ENCODE results near the gene PI4KA. TPM values are rescaled to one million over a fixed set of nuclear protein-coding genes. Genes with fewer than 3 reads are reported as not detected.
"Not testable (repeated sequence)": the region's sequence is repeated elsewhere in the genome, so short reads cannot be mapped to it uniquely, and the experiment has no call there.

The PI4KA gene
- total and polyA plus RNA-seq, 5 experiments from 2014 or later = 34.4 to 158 (median 69.6) TPM

DNA sequence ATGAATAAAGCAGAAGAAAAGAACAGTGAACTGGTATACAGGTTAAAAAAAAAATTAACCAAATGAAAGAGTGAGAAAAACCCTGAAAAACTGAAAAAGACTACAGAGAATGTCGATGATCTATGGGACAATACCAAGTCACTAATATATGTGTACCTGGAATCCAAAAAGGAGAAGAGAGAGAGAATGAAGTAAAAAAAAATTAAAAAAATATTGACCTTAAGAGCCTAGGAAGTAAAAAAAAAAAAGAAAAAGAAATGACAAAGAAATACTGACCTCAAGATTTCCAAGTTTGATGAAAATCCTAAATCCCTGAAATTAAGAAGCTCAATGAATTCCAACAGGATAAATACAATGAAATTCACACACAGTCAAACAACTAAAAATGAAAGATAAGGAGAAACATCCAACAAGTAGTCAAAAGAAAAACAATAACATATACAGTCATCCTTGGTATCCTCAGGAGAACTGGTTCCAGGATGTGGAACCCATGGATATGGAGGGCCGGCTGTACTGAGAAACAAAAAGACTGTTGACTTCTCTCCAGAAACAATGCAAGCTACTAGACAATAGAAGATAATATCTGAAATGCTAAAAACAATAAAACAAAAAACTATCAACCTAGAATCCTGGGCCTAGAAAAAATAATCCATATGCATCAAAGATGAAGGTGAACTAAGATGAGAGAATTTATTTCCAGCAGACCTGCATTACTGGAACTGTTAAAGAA lies 118.2 kb downstream of the PI4KA start:
- DNase-seq = no peak
- no peaks in the 10 kb centered on the region for H3K27me3 Mint-ChIP-seq
- H3K4me3 Mint-ChIP-seq = no peak overlapping the region
- no peaks in the 10 kb centered on the region for H3K9me3 Mint-ChIP-seq
- H3K27ac Mint-ChIP-seq = peak overlapping the region in 4 of 10 donors; percentile 12 to 86 (median 50)
- peaks cover 0 to 82% (median 5%) of the 10 kb centered on the region in 3 donors for H3K36me3 Mint-ChIP-seq
- POLR2A ChIA-PET = interaction anchor here (0.7 kb wide), 1 partner anchor 11 kb away, joined by 3 read pairs; no protein-coding TSS in a partner anchor
- peaks cover 0 to 6% (median 4%) of the 10 kb centered on the region in 4 donors for H3K4me1 Mint-ChIP-seq
- ATAC-seq = no peak

DNA sequence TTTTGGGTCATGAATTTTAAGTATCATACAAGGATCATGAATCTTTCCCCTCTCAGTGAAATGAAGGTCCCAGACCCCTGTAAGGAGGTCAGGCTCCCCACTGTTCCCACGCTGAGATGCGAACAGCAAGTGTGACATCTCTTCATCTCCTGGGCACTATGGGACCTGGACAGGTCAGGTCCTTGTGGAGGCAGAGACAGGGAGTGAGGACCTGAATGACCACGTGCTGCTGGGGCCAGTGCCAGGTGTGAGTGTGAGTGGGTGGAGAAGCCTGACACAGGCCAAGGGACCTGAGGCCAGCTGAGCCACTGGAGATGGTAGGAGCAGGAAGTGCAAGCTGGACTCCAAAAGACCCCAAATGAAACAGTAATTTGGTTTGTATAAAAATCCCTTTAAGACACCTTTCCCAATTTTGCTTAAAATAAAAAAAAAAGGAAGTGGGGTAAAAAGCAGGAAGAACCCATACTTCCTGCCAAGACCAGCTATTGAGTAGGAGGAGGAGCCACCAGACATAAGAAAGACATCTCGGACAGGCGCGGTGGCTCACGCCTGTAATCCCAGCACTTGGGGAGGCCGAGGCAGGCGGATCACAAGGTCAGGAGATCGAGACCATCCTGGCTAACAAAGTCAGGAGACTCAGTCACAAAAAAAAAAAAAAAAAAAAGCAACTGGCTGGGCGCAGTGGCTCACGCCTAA lies 120.1 kb downstream of the PI4KA start:
- Mint-ChIP-seq H3K4me1 (peaks cover 0 to 6% (median 4%) of the 10 kb centered on the region in 4 donors), H3K9me3 (no peaks in the 10 kb centered on the region), H3K36me3 (peaks cover 0 to 67% (median 5%) of the 10 kb centered on the region in 3 donors), H3K27me3 (no peaks in the 10 kb centered on the region), H3K4me3 (no peak overlapping the region), H3K27ac (peak overlapping the region in 2 of 10 donors; percentile 7 to 62)
- no peak for ATAC-seq
- DNase-seq = no peak
- POLR2A ChIA-PET = interaction anchor here (0.6 to 0.7 kb wide), 2 partner anchors 218 to 286 kb away, joined by 5 to 6 read pairs; no protein-coding TSS in a partner anchor

DNA sequence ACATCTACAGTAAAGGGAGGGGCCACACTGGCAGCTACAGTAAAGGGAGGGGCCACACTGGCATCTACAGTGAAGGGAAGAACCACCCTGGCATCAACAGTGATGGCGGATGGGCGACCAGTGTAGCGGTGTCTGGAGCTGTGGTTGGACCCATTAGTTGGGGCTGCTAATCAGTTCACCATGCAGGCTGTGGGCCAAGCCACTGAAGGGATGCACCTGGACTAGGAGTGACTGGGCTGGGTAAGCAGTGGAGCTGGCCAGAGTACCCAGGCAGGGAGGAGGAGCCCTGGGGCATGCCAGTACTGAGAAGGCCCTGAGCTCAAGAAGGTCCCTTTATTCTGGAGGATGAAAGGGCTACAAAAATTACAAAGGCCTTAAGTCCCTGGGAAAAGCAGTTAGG lies 121.7 kb downstream of the PI4KA start:
- POLR2A ChIA-PET, H3K9me3 Mint-ChIP-seq, H3K27me3 Mint-ChIP-seq, ATAC-seq, H3K4me1 Mint-ChIP-seq, H3K27ac Mint-ChIP-seq, H3K4me3 Mint-ChIP-seq, DNase-seq: not testable (repeated sequence)
- peaks cover 0 to 58% (median 2%) of the 10 kb centered on the region in 3 donors for H3K36me3 Mint-ChIP-seq

DNA sequence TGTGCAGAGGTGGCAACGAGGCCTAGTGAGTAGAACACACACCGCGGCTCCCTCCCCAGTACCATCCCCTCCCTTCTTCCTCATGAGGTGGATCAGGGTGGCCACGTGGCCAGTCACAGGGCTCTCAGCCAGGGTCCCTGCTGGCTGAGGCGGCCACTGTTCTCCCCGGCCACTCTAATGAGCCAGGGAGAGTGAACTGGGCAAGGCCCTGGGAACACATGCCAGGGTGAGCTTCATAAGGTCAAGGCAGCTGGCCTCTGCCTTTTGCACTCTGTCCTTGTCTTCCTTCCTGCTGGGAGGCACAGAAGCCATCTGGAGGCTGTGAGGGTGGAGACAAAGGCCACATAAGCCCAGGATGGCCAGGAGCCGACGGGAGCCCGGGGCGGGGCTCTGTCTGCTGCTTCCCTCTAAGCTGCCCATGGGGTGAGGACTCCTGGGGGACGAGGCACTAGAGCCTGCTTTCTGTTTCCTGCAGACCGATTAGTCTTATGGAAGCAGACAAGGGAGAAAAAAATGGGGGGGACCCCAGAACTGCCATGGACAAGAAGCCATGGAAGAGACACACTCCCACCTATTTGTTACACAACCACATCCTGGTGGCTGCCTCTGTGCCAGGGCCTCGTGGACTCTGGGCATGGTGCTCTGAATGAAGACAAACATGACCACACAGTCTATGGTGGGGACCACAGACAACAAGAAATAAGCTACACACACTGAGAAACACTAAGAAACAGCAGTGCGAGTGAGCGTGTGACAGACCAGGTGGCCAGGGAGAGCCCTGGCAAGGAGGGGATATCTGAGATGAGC lies 123.1 kb downstream of the PI4KA start:
- DNase-seq, POLR2A ChIA-PET, ATAC-seq, H3K27me3 Mint-ChIP-seq, H3K4me3 Mint-ChIP-seq, H3K4me1 Mint-ChIP-seq, H3K9me3 Mint-ChIP-seq: not testable (repeated sequence)
- Mint-ChIP-seq H3K27ac (peak overlapping the region in 2 of 10 donors; percentile 15 to 73), H3K36me3 (peaks cover 0 to 53% (median 4%) of the 10 kb centered on the region in 3 donors)

DNA sequence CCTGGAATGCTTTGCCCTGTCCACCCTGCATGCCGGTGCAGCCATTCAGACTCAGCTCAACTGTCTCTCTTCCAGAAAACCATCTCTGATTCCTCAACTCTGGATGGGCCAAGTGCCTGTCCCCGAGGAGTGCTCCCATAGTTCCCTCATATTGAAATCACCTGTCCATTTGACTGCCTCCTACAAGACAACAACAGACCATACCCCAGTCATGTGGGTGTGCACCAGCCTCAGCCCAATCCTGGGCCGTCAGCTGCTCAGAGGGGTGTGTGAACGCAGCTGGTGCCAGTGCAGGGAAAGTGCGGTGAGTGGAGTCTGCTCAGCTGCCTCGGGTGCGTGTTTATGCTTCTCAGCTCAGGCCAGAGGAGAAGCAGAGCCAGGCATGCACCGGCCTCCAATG lies 126.2 kb downstream of the PI4KA start:
- H3K9me3 Mint-ChIP-seq, H3K4me1 Mint-ChIP-seq, H3K27me3 Mint-ChIP-seq, DNase-seq, POLR2A ChIA-PET, ATAC-seq, H3K4me3 Mint-ChIP-seq: not testable (repeated sequence)
- peaks cover 0 to 56% (median 13%) of the 10 kb centered on the region in 3 donors for H3K36me3 Mint-ChIP-seq
- peak overlapping the region in 1 of 10 donors; percentile 5 for H3K27ac Mint-ChIP-seq

DNA sequence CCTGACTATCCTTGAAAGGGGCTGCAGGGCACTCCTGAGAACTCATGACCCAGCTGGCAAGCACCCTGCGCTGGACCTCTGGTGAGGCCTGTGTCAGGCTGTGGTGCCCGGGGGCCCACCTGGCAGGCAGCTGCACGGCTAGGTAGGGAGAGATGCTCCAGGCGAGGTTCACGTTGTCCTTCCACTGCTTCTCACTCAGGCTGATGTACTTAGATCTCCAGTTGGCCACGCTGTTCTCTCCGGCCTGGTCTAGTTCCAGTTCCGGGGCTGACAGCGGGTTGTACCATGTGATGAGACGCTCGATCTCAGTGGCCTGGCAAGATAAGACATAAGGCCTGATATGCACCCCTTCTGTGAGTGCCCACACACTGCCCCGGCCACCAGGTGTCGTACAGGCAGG lies 129.4 kb downstream of the PI4KA start:
- POLR2A ChIA-PET = interaction anchor here (0.6 kb wide), 1 partner anchor 11 kb away, joined by 3 read pairs; no protein-coding TSS in a partner anchor
- Mint-ChIP-seq H3K4me3 (no peak overlapping the region), H3K27ac (peak overlapping the region in 2 of 10 donors; percentile 34 to 40), H3K9me3 (no peaks in the 10 kb centered on the region), H3K36me3 (peaks cover 0 to 70% (median 22%) of the 10 kb centered on the region in 3 donors), H3K27me3 (no peaks in the 10 kb centered on the region), H3K4me1 (no peaks in the 10 kb centered on the region)
- ATAC-seq (no peak), DNase-seq (no peak)

DNA sequence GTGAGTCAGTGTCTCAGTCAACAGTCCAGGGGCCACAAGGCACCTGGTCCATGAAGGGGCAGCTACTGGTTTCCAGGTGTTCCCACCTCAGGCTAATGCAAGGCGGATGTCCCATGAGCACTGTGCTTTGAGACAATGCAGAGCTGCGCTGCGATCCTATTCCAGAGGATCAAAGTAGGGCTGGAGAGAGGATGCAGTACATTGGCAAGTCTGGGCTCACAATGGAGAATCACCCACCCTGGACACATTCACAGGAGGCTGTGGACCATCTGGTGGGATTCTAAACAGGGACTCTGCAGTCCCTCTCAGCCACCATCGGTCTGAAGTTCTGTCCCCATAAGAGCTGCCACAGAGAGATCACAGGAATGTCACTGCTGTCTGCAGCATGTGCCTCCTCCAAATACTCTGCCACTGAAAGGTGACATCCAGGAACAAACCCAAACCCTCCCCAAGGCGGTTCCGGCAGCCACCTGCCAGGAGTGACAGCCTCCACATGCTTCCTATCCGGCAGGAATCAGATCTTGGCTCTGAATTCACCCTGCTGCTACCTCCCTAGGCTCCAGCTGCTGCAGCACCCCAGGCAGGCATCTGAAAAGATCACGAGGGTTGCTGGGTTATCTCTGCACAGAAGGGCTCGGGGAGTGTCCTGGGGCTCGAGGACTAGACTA lies 130.0 kb downstream of the PI4KA start:
- POLR2A ChIA-PET = interaction anchor here (0.6 kb wide), 1 partner anchor 12 kb away, joined by 3 read pairs; no protein-coding TSS in a partner anchor
- no peaks in the 10 kb centered on the region for H3K9me3 Mint-ChIP-seq
- ATAC-seq (no peak), DNase-seq (no peak)
- no peaks in the 10 kb centered on the region for H3K27me3 Mint-ChIP-seq
- peak overlapping the region in 1 of 10 donors; percentile 48 for H3K4me3 Mint-ChIP-seq
- H3K27ac Mint-ChIP-seq = peak overlapping the region in 2 of 10 donors; percentile 34 to 51
- peaks cover 0 to 70% (median 22%) of the 10 kb centered on the region in 3 donors for H3K36me3 Mint-ChIP-seq
- no peaks in the 10 kb centered on the region for H3K4me1 Mint-ChIP-seq

DNA sequence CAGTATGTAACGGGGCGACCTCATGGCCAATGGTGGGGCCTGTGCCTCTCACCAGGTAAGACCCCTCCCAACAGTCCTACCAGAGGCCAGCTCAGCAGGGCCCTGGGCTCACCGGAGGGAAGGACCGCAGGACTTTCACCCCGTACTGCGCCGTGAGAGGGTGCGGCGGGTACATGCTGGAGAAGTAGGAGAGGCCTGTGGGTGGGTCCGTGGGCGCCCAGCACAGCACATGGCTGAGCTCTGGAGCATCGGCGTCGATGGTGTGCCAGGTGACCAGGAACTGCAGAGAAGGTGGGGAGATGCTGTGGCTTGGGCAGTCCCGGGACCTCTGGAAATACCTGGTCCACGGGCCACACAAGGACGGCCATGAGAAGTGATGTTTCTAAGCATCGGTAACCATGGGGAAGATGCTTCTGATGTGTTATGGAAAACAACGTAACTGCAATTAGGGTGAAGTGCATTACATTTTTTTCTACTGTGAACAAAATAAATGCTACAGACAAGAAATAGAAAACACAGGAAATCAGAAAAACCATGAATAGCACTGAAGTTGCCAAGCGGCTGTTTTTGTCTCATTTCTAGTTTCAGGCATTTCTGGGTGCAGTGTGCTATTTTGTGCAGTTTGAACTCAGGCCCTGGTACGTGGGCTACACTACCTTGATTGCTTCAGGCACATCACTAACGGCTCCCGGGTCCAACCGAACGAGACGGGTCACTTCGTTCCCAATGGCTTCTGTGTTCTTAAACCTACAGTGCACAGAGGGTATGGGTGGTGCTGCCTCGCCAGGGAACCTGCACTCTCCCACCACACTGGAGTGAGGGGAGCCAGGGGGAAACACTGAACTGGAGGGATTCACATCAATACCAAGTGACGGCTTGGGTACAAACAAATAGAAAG lies 131.2 kb downstream of the PI4KA start:
- Mint-ChIP-seq H3K36me3 (peaks cover 0 to 70% (median 22%) of the 10 kb centered on the region in 3 donors), H3K4me3 (no peak overlapping the region), H3K9me3 (no peaks in the 10 kb centered on the region), H3K4me1 (no peaks in the 10 kb centered on the region), H3K27me3 (no peaks in the 10 kb centered on the region), H3K27ac (peak overlapping the region in 1 of 10 donors; percentile 35)
- DNase-seq (no peak), ATAC-seq (no peak)
- POLR2A ChIA-PET = no interaction called here

DNA sequence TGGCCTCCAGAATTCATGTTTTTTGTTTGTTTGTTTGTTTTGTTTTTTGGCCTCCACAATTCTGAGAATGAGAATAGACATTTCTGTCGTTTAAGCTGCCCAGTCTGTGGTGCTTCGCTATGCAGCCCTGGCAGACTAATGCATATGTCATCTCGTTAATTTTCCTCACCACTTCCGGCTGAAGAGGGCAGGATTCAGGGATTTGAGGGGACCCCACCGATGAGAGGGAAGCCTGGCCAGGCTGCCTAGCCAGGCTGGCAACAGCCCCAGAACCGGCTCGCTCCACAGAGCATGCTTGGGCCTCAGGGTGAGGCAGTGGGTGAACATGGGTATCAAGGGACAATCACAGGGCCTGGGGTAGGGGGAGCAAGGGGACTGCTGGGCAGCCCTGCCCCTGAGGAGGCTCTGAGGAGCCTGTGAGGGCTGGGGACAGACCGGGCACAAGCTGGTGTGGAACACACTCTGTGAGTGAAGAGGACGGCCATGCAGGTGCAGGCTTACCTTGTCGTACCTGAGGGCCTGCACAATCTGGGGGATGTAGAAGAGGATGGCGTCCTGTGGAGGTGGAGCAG lies 132.5 kb downstream of the PI4KA start:
- Mint-ChIP-seq H3K4me1 (peaks cover 0 to 4% (median 0%) of the 10 kb centered on the region in 4 donors), H3K27me3 (no peaks in the 10 kb centered on the region), H3K4me3 (no peak overlapping the region), H3K36me3 (peaks cover 0 to 66% (median 20%) of the 10 kb centered on the region in 3 donors), H3K27ac (peak overlapping the region in 2 of 10 donors; percentile 67 to 70), H3K9me3 (no peaks in the 10 kb centered on the region)
- ATAC-seq (no peak), DNase-seq (no peak)
- POLR2A ChIA-PET = no interaction called here

DNA sequence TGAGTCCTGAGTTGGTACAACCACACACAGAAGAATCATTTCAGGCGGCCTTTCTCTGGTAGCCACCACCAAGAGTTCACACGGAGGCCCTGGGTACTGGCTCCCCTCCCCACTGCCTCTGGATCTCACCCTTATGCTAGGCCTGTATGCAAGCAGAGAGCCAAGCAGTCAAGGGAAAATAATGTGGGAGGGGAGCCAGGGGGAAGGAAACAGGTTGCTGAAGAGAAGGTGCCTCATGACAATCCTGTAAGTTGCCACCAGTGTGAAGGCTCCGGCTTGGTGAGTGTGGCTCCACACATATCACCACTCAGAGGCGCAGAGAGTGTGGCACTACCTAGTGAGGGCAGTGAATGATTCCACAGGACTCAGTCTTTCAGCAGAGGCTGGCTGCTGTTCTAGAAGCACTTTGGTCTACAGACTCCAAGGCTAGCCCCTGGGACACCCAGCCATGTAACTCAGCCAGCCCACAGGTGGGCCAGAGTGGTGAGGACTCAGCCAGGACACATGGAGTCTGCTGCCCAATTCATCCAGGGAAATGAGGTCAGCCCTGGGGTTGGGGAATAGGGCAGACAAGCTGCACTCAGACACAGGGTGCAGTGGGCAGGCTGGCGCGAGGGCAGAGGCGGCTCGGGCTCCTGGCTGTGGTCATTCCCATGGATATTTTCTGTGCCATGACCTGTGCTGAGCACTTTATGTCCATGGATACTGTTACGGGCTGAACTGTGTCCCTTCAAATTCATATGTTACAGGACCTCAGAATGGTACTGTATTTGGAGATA lies 133.7 kb downstream of the PI4KA start:
- ATAC-seq (no peak), DNase-seq (no peak)
- Mint-ChIP-seq H3K4me3 (no peak overlapping the region), H3K36me3 (peaks cover 0 to 68% (median 19%) of the 10 kb centered on the region in 3 donors), H3K27ac (no peak overlapping the region), H3K9me3 (no peaks in the 10 kb centered on the region), H3K4me1 (peaks cover 0 to 4% (median 0%) of the 10 kb centered on the region in 4 donors), H3K27me3 (no peaks in the 10 kb centered on the region)
- POLR2A ChIA-PET = no interaction called here
